GM20431 (cell line): ENCODE measurements around the gene GCDH.

Source experiments
- in situ Hi-C: fragments of 300-500 bp; cut with MseI, MboI; formaldehyde crosslinking; loops from one replicate; pipeline ENCODE4 v1.15.0; 2020; ENCODE audit warnings: low sequenced_read_pairs; ENCODE audit not compliant: unreplicated experiment

Gene GCDH

GRCh38 chr19:12937093-12937926 is 46.4 kb downstream of the GCDH start:
- in situ Hi-C loops = no loop called here

- in situ Hi-C loops = no loop called here
Observed at GRCh38 chr19:12937927-12938778, 47.2 kb downstream of the GCDH start, which contains the start of gene CALR. Gene CALR, plus strand, starts transcription at chr19:12938609. Its CDS starts 71 bp downstream, at chr19:12938680.

GRCh38 chr19:12938779-12939601 is 48.0 kb downstream of the GCDH start:
- in situ Hi-C loops = no loop called here

- in situ Hi-C loops = no loop called here
Observed at GRCh38 chr19:12939975-12940423, 49.0 kb downstream of the GCDH start.

GRCh38 chr19:12940897-12941296 is 49.9 kb downstream of the GCDH start:
- in situ Hi-C loops = no loop called here

- in situ Hi-C loops = no loop called here
Observed at GRCh38 chr19:12943437-12944044, 52.6 kb downstream of the GCDH start.

- in situ Hi-C loops = no loop called here
Observed at GRCh38 chr19:12944104-12944674, 53.2 kb downstream of the GCDH start.

- in situ Hi-C loops = no loop called here
Observed at GRCh38 chr19:12945479-12946091, 54.6 kb downstream of the GCDH start, which contains the start of gene RAD23A. Gene RAD23A, plus strand, starts transcription at chr19:12945862. Its CDS starts 87 bp downstream, at chr19:12945949.

GRCh38 chr19:12946092-12946721 is 55.2 kb downstream of the GCDH start:
- in situ Hi-C loops = no loop called here

- in situ Hi-C loops = no loop called here
Observed at GRCh38 chr19:12946731-12947496, 56.0 kb downstream of the GCDH start.

- in situ Hi-C loops = no loop called here
Observed at GRCh38 chr19:12947702-12948611, 57.0 kb downstream of the GCDH start.

GRCh38 chr19:12948612-12949362 is 57.8 kb downstream of the GCDH start:
- in situ Hi-C loops = no loop called here
